H1 (cell line): ENCODE data around the gene MAML3. TPM values are rescaled to one million over a fixed set of nuclear protein-coding genes. Genes with fewer than 3 reads are reported as not detected.

Experiments used
- CTCF ChIA-PET: fragments of 300-600 bp; sonication (Branson Sonifier 250); formaldehyde crosslinking; loops from one replicate; lab custom pipeline; 2021; ENCODE audit not compliant: partially characterized antibody; lab: Charles Lee
- POLR2A ChIA-PET: fragments of 300-600 bp; sonication (Branson Sonifier 250); formaldehyde crosslinking; loops from one replicate; lab custom pipeline; 2021; ENCODE audit warnings: inconsistent platforms; ENCODE audit not compliant: partially characterized antibody; lab: Charles Lee
- DNase-seq, 2 experiments: peaks; one replicate each; pipeline versions ENCODE4 v3.0.0 to v3.0.0-alpha.2; 2010 to 2022; ENCODE audit warnings: low spot score in 2 of 2, low read depth in 1 of 2, mixed read lengths in 1 of 2
- FAIRE-seq: peaks from 2 replicates; lab custom pipeline; 2011; peaks lifted over from hg19 to GRCh38; lab: Jason Lieb, UNC
- H2AFZ ChIP-seq: 2 replicates; pipeline ENCODE4 v1.8.1; 2012; ENCODE audit warnings: low read length, inconsistent platforms
- H2AK5ac ChIP-seq: 2 replicates; pipeline ENCODE4 v1.6.1; 2013; ENCODE audit warnings: low read depth, low read length
- H2BK120ac ChIP-seq: replicated peaks from 2 replicates; pipeline ENCODE3; 2013; ENCODE audit warnings: low read depth, low read length, inconsistent platforms
- H2BK12ac ChIP-seq: 2 replicates; pipeline ENCODE4 v1.6.1; 2013; ENCODE audit warnings: low read depth, low read length
- H2BK15ac ChIP-seq: 2 replicates; pipeline ENCODE4 v1.6.1; 2013; ENCODE audit warnings: low read length
- H2BK20ac ChIP-seq: 2 replicates; pipeline ENCODE4 v1.6.1; 2013; ENCODE audit warnings: low read length
- H2BK5ac ChIP-seq: 2 replicates; pipeline ENCODE4 v1.6.1; 2013; ENCODE audit warnings: low read depth, low read length
- H3K14ac ChIP-seq: 2 replicates; pipeline ENCODE4 v1.6.1; 2013; ENCODE audit warnings: inconsistent platforms; ENCODE audit not compliant: insufficient read length
- H3K18ac ChIP-seq: 2 replicates; pipeline ENCODE4 v1.6.1; 2013; ENCODE audit warnings: low read length; ENCODE audit errors: extremely low read depth
- H3K23ac ChIP-seq: 2 replicates; pipeline ENCODE4 v1.6.1; 2013; ENCODE audit warnings: inconsistent platforms; ENCODE audit not compliant: insufficient read length
- H3K23me2 ChIP-seq: 2 replicates; pipeline ENCODE4 v1.6.1; 2013; ENCODE audit warnings: low read depth, low read length
- H3K27ac ChIP-seq: 2 replicates; pipeline ENCODE4 v1.6.1; 2011; ENCODE audit warnings: low read depth, low read length, inconsistent platforms
- H3K27me3 ChIP-seq, 4 experiments: replicated peaks in 1 of 4; 1 replicate in 1 of 4; 2 replicates in 3 of 4; pipeline versions ENCODE4 v1.6.1 to v1.8.1; 2011 to 2013; ENCODE audit warnings: low read length in 3 of 4, mild to moderate bottlenecking in 3 of 4, inconsistent platforms in 2 of 4, mixed read lengths in 2 of 4, moderate library complexity in 1 of 4; ENCODE audit not compliant: control insufficient read depth in 3 of 4, insufficient read depth in 3 of 4; ENCODE audit errors: extremely low read depth in 1 of 4
- H3K36me3 ChIP-seq, 4 experiments: 2 replicates each; pipeline versions ENCODE4 v1.6.1 to v1.8.1; 2011 to 2013; ENCODE audit warnings: mild to moderate bottlenecking in 4 of 4, low read length in 3 of 4, moderate library complexity in 2 of 4, control low read depth in 1 of 4, inconsistent platforms in 1 of 4; ENCODE audit not compliant: insufficient read depth in 4 of 4, control insufficient read depth in 2 of 4
- H3K4ac ChIP-seq: replicated peaks from 2 replicates; pipeline ENCODE3; 2013; ENCODE audit warnings: low read length, low read depth, mixed read lengths, inconsistent platforms; ENCODE audit not compliant: insufficient read length
- H3K4me1 ChIP-seq, 4 experiments: replicated peaks in 1 of 4; 1 replicate in 1 of 4; 2 replicates in 3 of 4; pipeline versions ENCODE4 v1.6.1 to v1.8.1; 2011 to 2013; ENCODE audit warnings: low read length in 3 of 4, inconsistent platforms in 2 of 4, mixed read lengths in 1 of 4; ENCODE audit not compliant: insufficient read depth in 4 of 4, control insufficient read depth in 3 of 4
- H3K4me2 ChIP-seq, 2 experiments: 2 replicates each; pipeline versions ENCODE4 v1.6.1 to v1.8.1; 2011 to 2013; ENCODE audit warnings: low read depth in 2 of 2, low read length in 2 of 2, control low read depth in 1 of 2, inconsistent platforms in 1 of 2, mild to moderate bottlenecking in 1 of 2; ENCODE audit not compliant: insufficient read depth in 1 of 2
- H3K4me3 ChIP-seq, 4 experiments: fragments of 200-600, 300-600 bp in 1 of 4; sonication (generic), shearing (Covaris generic), sonication (Bioruptor Twin) in 1 of 4; 2 replicates each; pipeline versions ENCODE4 v1.5.1 to v1.8.1; 2011 to 2016; ENCODE audit warnings: low read length in 4 of 4, low read depth in 3 of 4, control low read depth in 2 of 4, inconsistent platforms in 2 of 4, mild to moderate bottlenecking in 2 of 4, mixed read lengths in 1 of 4, moderate library complexity in 1 of 4; ENCODE audit not compliant: insufficient read depth in 2 of 4; ENCODE audit errors: extremely low read depth in 1 of 4
- H3K56ac ChIP-seq: replicated peaks from 2 replicates; pipeline ENCODE3; 2013; ENCODE audit warnings: low read depth, mild to moderate bottlenecking, mixed read lengths, low read length, inconsistent platforms; ENCODE audit not compliant: insufficient read length
- H3K79me1 ChIP-seq: 2 replicates; pipeline ENCODE4 v1.6.1; 2013; ENCODE audit warnings: low read depth, low read length, control low read depth
- H3K79me2 ChIP-seq, 2 experiments: 2 replicates each; pipeline versions ENCODE4 v1.6.1 to v1.8.1; 2012 to 2013; ENCODE audit warnings: low read length in 2 of 2, mild to moderate bottlenecking in 2 of 2, inconsistent platforms in 1 of 2; ENCODE audit not compliant: insufficient read depth in 2 of 2, control insufficient read depth in 1 of 2
- H3K9ac ChIP-seq, 4 experiments: replicated peaks in 1 of 4; 1 replicate in 1 of 4; 2 replicates in 3 of 4; pipeline versions ENCODE4 v1.6.1 to v1.8.1; 2011 to 2013; ENCODE audit warnings: low read depth in 3 of 4, low read length in 3 of 4, control low read depth in 2 of 4, mild to moderate bottlenecking in 2 of 4, moderate library complexity in 2 of 4, inconsistent platforms in 1 of 4; ENCODE audit errors: extremely low read depth in 1 of 4
- H3K9me3 ChIP-seq, 2 experiments: 2 replicates each; pipeline versions ENCODE4 v1.6.1 to v1.8.1; 2012 to 2013; ENCODE audit warnings: mild to moderate bottlenecking in 2 of 2, moderate library complexity in 2 of 2, control low read depth in 1 of 2, inconsistent platforms in 1 of 2, low read depth in 1 of 2, low read length in 1 of 2, mixed read lengths in 1 of 2; ENCODE audit not compliant: insufficient read depth in 2 of 2
- H4K20me1 ChIP-seq, 2 experiments: replicated peaks in 1 of 2; 2 replicates each; pipeline versions ENCODE3 to v1.8.1; 2011 to 2013; ENCODE audit warnings: inconsistent platforms in 2 of 2, low read length in 2 of 2, mild to moderate bottlenecking in 1 of 2; ENCODE audit not compliant: insufficient read depth in 2 of 2, control insufficient read depth in 1 of 2
- H4K5ac ChIP-seq: 2 replicates; pipeline ENCODE4 v1.6.1; 2013; ENCODE audit warnings: low read length, low read depth, mixed read lengths, inconsistent platforms; ENCODE audit not compliant: insufficient read length
- H4K8ac ChIP-seq: 2 replicates; pipeline ENCODE4 v1.8.0; 2013; ENCODE audit warnings: mild to moderate bottlenecking, moderate library complexity, low read length, inconsistent platforms; ENCODE audit not compliant: insufficient read depth; ENCODE audit errors: extremely low read depth
- H4K91ac ChIP-seq: replicated peaks from 2 replicates; pipeline ENCODE3; 2013; ENCODE audit warnings: low read length, mixed read lengths, inconsistent platforms; ENCODE audit not compliant: insufficient read length
- CBX8 ChIP-seq: fragments of 300-800, 300-1000 bp; sonication (generic); IDR thresholded peaks from 2 replicates; pipeline ENCODE4 v1.7.1; 2016; ENCODE audit warnings: low read depth, low read length, borderline replicate concordance
- CHD2 ChIP-seq: IDR thresholded peaks from 2 replicates; pipeline ENCODE4 v1.6.1; 2012; ENCODE audit warnings: low read length, improper control_type of control experiment
- CREB1 ChIP-seq: IDR thresholded peaks from 2 replicates; pipeline ENCODE4 v1.6.1; 2012; ENCODE audit warnings: inconsistent platforms
- EGR1 ChIP-seq: IDR thresholded peaks from 2 replicates; pipeline ENCODE4 v1.6.1; 2011; ENCODE audit warnings: low read depth, low read length, borderline replicate concordance
- HDAC6 ChIP-seq: IDR thresholded peaks from one replicate; pipeline ENCODE4 v1.7.1; 2012; ENCODE audit warnings: low read depth, mild to moderate bottlenecking, inconsistent platforms, low read length, moderate library complexity
- RBBP5 ChIP-seq: IDR thresholded peaks from 2 replicates; pipeline ENCODE4 v1.7.1; 2012; ENCODE audit warnings: low read depth, mild to moderate bottlenecking, inconsistent platforms, low read length, moderate library complexity, borderline replicate concordance
- SUZ12 ChIP-seq: fragments of 200-600 bp; sonication (generic); IDR thresholded peaks from 2 replicates; pipeline ENCODE4 v1.6.1; 2012; ENCODE audit warnings: mild to moderate bottlenecking, inconsistent platforms, low read length, moderate library complexity, mixed read lengths
- YY1 ChIP-seq: IDR thresholded peaks from 2 replicates; pipeline ENCODE4 v1.6.1; 2011; ENCODE audit warnings: low read depth, mild to moderate bottlenecking, low read length
- WGBS, 2 experiments: shearing (Covaris generic) in 1 of 2; methylation state at CpG; one replicate each; pipeline versions ENCODE4 v1.1.6 to v1.1.7; 2013 to 2015; ENCODE audit warnings: low lambda C conversion rate in 2 of 2, mixed read lengths in 2 of 2, inconsistent platforms in 1 of 2, low coverage in 1 of 2, missing lambda C conversion rate in 1 of 2; ENCODE audit not compliant: insufficient replicate concordance in 2 of 2, insufficient coverage in 1 of 2, insufficient read length in 1 of 2; ENCODE audit errors: extremely low coverage in 1 of 2, missing lambda C conversion rate in 1 of 2; 5-methylcytosine and 5-hydroxymethylcytosine counted together
- polyA plus RNA-seq, 7 experiments: library from polyadenylated mRNA; depleted of rRNA in 3 of 7; stranded (reverse) in 5 of 7; unstranded in 2 of 7; fragments of >200 nt in 5 of 7; fragments of 200-250 nt in 2 of 7; gene quantifications; 1 replicate in 5 of 7; 2 replicates in 1 of 7; 4 replicates in 1 of 7; pipeline versions ENCODE4 v1.2.1 to v1.2.3, GENCODE V29; 2011 to 2013; ENCODE audit warnings: missing spikeins in 2 of 7, mixed read lengths in 2 of 7
- total RNA-seq: library from RNA; stranded (reverse); fragmentation: NEBNext Ultra II Directional; extraction: Animal tissue kit (Norgen Biotek cat#: 25700); gene quantifications from 2 replicates; pipeline ENCODE4 v1.2.1, GENCODE V29; 2021
- TF ChIP-seq, protein P1 (sequence below): IDR thresholded peaks from 2 replicates; pipeline ENCODE4 v1.6.1; 2012; ENCODE audit warnings: inconsistent platforms

MAML3 gene
- total and polyA plus RNA-seq, 2 of the 8 experiments (the other 6 are each of a cell fraction or from before 2014, with no cell fraction given) = 2.1 to 5.7 TPM

DNA sequence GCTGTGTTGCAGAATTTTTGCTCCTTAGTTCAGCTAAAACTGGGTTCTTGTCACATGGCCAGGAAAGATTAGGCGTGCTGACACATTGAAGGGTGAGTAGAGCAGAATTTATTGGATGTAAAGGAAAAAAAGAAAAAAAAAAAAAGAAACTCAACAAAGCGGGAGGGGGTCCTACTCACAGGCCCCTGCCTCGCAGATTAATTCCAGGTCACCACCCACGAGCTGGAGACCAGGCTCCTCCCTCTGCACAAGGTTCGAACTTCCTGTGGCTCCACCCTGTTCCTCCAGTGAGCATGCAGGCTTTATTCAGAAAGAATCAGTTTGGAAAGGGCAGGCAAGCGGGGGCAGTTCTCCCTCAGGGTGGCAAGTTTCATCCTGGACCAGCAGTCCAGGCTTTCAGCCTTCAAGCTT, 471.2 kb downstream of the MAML3 start:
- no peak overlapping the region for H3K23ac ChIP-seq
- ChIA-PET CTCF (interaction anchor here (0.8 to 3.9 kb wide), 5 partner anchors 13 to 29 kb away, joined by 3 to 25 read pairs (median 7); no protein-coding TSS in a partner anchor), POLR2A (interaction anchor here (0.6 to 0.7 kb wide), 2 partner anchors 15 to 369 kb away, joined by 3 read pairs; no protein-coding TSS in a partner anchor)
- no peak overlapping the region for H4K8ac ChIP-seq
- H3K4me1 ChIP-seq = no peaks in the 10 kb centered on the region
- H3K4ac ChIP-seq = no peak overlapping the region
- no peak overlapping the region for H2BK20ac ChIP-seq
- H3K18ac ChIP-seq = no peak overlapping the region
- H4K5ac ChIP-seq = no peak overlapping the region
- no peak overlapping the region for H3K4me3 ChIP-seq
- FAIRE-seq (no peak), DNase-seq (no peak)
- no peak overlapping the region for H3K27ac ChIP-seq
- no peak overlapping the region for H4K91ac ChIP-seq
- no peaks in the 10 kb centered on the region for H3K23me2 ChIP-seq
- H2BK5ac ChIP-seq = no peak overlapping the region
- H3K9me3 ChIP-seq = no peaks in the 10 kb centered on the region
- 82% methylated on average over 6 of the region's 6 CpGs; no CpG with 5 or more reads in 1 of the 2 experiments for WGBS, 2 experiments
- no peaks in the 10 kb centered on the region for H3K27me3 ChIP-seq
- no peak overlapping the region for H2BK15ac ChIP-seq
- no peak overlapping the region for H3K4me2 ChIP-seq
- no peak overlapping the region for H2BK120ac ChIP-seq
- no peaks in the 10 kb centered on the region for H3K79me2 ChIP-seq
- H2BK12ac ChIP-seq = no peak overlapping the region
- no peaks in the 10 kb centered on the region for H3K36me3 ChIP-seq
- no peaks in the 10 kb centered on the region for H4K20me1 ChIP-seq
- no peak overlapping the region for H3K14ac ChIP-seq
- H2AK5ac ChIP-seq = no peak overlapping the region
- no peak overlapping the region for H2AFZ ChIP-seq
- H3K56ac ChIP-seq = no peak overlapping the region
- no peaks in the 10 kb centered on the region for H3K79me1 ChIP-seq
- no peak for TF ChIP-seq EGR1
- TF ChIP-seq CHD2 = no peak
- TF ChIP-seq RBBP5 = no peak
- TF ChIP-seq HDAC6 = no peak
- TF ChIP-seq SUZ12 = no peak
- no peak for TF ChIP-seq CREB1
- TF ChIP-seq YY1 = no peak
- no peak for TF ChIP-seq CBX8
- TF ChIP-seq, protein P1, sequence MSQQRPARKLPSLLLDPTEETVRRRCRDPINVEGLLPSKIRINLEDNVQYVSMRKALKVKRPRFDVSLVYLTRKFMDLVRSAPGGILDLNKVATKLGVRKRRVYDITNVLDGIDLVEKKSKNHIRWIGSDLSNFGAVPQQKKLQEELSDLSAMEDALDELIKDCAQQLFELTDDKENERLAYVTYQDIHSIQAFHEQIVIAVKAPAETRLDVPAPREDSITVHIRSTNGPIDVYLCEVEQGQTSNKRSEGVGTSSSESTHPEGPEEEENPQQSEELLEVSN = no peak
- no peak overlapping the region for H3K9ac ChIP-seq
